Upper lobe of right lung (tissue), 1 donor: ENCODE data around the gene JARID2. TPM values are rescaled to one million over a fixed set of nuclear protein-coding genes. Genes with fewer than 3 reads are reported as not detected.

Experiments used
- ATAC-seq: fragments of 200-7000 bp; cut with Tn5 transposase; one replicate; pipeline ENCODE4 v1.9.1; 2020; ENCODE audit warnings: mild to moderate bottlenecking, moderate library complexity
- DNase-seq: peaks from one replicate; pipeline ENCODE4 v3.0.0-alpha.2; 2020
- H3K27ac ChIP-seq: fragments of 200-600 bp; one replicate; pipeline ENCODE4 v1.8.0; 2022
- H3K27me3 ChIP-seq: fragments of 200-600 bp; one replicate; pipeline ENCODE4 v1.8.0; 2022; ENCODE audit warnings: mild to moderate bottlenecking
- H3K36me3 ChIP-seq: fragments of 200-600 bp; one replicate; pipeline ENCODE4 v1.8.0; 2022
- H3K4me1 ChIP-seq: fragments of 200-600 bp; one replicate; pipeline ENCODE4 v1.8.0; 2022
- H3K4me3 ChIP-seq: fragments of 200-600 bp; one replicate; pipeline ENCODE4 v1.8.0; 2022; ENCODE audit warnings: mild to moderate bottlenecking
- H3K9me3 ChIP-seq: fragments of 200-600 bp; one replicate; pipeline ENCODE4 v1.8.0; 2022
- CTCF ChIP-seq: fragments of 200-600 bp; IDR thresholded peaks from one replicate; pipeline ENCODE4 v1.8.0; 2022; ENCODE audit warnings: antibody characterized with exemption
- intact Hi-C: fragments of 100-400 bp; cut with DNase I; formaldehyde crosslinking; loops from one replicate; pipeline ENCODE4 v1.11.0; 2022
- total RNA-seq: library from RNA; stranded (reverse); fragmentation: NEBNext Ultra II Directional; extraction: Animal tissue kit (Norgen Biotek cat#: 25700); gene quantifications from one replicate; pipeline ENCODE4 v1.2.1, GENCODE V29; 2021
- donor health status: DM: no; HTN: yes; CAD: no; lungs with severe emphysema.

JARID2 gene
- total RNA-seq, 1 donor from 2014 or later: 15.1 TPM

- H3K4me3 ChIP-seq: no peak overlapping the region
- H3K27me3 ChIP-seq: no peaks in the 10 kb centered on the region
- peaks cover 20% of the 10 kb centered on the region for H3K4me1 ChIP-seq
- ATAC-seq: no peak
- no peak overlapping the region for H3K27ac ChIP-seq
- no peaks in the 10 kb centered on the region for H3K9me3 ChIP-seq
- TF ChIP-seq CTCF: no peak
- H3K36me3 ChIP-seq: no peaks in the 10 kb centered on the region
- DNase-seq: no peak
- intact Hi-C loops: no loop called here
Observed at GRCh38 chr6:15551262-15551661, 305.4 kb downstream of the JARID2 start.

GRCh38 chr6:15551798-15552197 is 305.9 kb downstream of the JARID2 start:
- H3K27ac ChIP-seq: no peak overlapping the region
- intact Hi-C loops: no loop called here
- peak; percentile 63 for ATAC-seq

GRCh38 chr6:15553031-15553430 is 307.2 kb downstream of the JARID2 start:
- ATAC-seq (no peak), DNase-seq (no peak)
- intact Hi-C loops: no loop called here
- H3K4me3 ChIP-seq: no peak overlapping the region
- no peaks in the 10 kb centered on the region for H3K36me3 ChIP-seq
- H3K4me1 ChIP-seq: peaks cover 20% of the 10 kb centered on the region
- no peaks in the 10 kb centered on the region for H3K27me3 ChIP-seq
- H3K9me3 ChIP-seq: no peaks in the 10 kb centered on the region
- no peak overlapping the region for H3K27ac ChIP-seq
- no peak for TF ChIP-seq CTCF

More at GRCh38 chr6:15551798-15552197, 305.9 kb downstream of the JARID2 start:
- DNase-seq: no peak
- TF ChIP-seq CTCF: no peak
- no peaks in the 10 kb centered on the region for H3K9me3 ChIP-seq
- H3K36me3 ChIP-seq: no peaks in the 10 kb centered on the region
- peaks cover 20% of the 10 kb centered on the region for H3K4me1 ChIP-seq
- H3K4me3 ChIP-seq: no peak overlapping the region
- no peaks in the 10 kb centered on the region for H3K27me3 ChIP-seq

GRCh38 chr6:15553736-15554294 is 307.9 kb downstream of the JARID2 start:
- Histone ChIP-seq H3K27ac (no peak overlapping the region), H3K36me3 (no peaks in the 10 kb centered on the region), H3K4me1 (peaks cover 20% of the 10 kb centered on the region), H3K27me3 (no peaks in the 10 kb centered on the region), H3K4me3 (no peak overlapping the region), H3K9me3 (no peaks in the 10 kb centered on the region)
- DNase-seq (no peak), ATAC-seq (peak; percentile 46)
- TF ChIP-seq CTCF: no peak
- intact Hi-C loops: no loop called here

- no peaks in the 10 kb centered on the region for H3K9me3 ChIP-seq
- no peak overlapping the region for H3K27ac ChIP-seq
- H3K4me3 ChIP-seq: no peak overlapping the region
- DNase-seq: no peak
- TF ChIP-seq CTCF: no peak
- intact Hi-C loops: no loop called here
- no peaks in the 10 kb centered on the region for H3K27me3 ChIP-seq
- ATAC-seq: no peak
- no peaks in the 10 kb centered on the region for H3K36me3 ChIP-seq
- H3K4me1 ChIP-seq: peaks cover 20% of the 10 kb centered on the region
Observed at GRCh38 chr6:15554728-15555100, 308.8 kb downstream of the JARID2 start.
